MM.1S (cell line): Measurements from ENCODE around the gene BUB3.

Experiments
- EZH2phosphoT487 ChIP-seq: fragments of 300-600 bp; sonication (generic); IDR thresholded peaks from 2 replicates; pipeline ENCODE4 v1.6.1; 2018; ENCODE audit warnings: antibody characterized with exemption, low read length
- TF ChIP-seq, protein P1 (sequence below): fragments of 300-600 bp; sonication (generic); IDR thresholded peaks from 2 replicates; pipeline ENCODE4 v1.5.1; 2016; ENCODE audit warnings: antibody characterized with exemption, low read length, mixed read lengths

GRCh38 chr10:123166618-123167017, 12.4 kb downstream of the BUB3 start:
- TF ChIP-seq, protein P1, sequence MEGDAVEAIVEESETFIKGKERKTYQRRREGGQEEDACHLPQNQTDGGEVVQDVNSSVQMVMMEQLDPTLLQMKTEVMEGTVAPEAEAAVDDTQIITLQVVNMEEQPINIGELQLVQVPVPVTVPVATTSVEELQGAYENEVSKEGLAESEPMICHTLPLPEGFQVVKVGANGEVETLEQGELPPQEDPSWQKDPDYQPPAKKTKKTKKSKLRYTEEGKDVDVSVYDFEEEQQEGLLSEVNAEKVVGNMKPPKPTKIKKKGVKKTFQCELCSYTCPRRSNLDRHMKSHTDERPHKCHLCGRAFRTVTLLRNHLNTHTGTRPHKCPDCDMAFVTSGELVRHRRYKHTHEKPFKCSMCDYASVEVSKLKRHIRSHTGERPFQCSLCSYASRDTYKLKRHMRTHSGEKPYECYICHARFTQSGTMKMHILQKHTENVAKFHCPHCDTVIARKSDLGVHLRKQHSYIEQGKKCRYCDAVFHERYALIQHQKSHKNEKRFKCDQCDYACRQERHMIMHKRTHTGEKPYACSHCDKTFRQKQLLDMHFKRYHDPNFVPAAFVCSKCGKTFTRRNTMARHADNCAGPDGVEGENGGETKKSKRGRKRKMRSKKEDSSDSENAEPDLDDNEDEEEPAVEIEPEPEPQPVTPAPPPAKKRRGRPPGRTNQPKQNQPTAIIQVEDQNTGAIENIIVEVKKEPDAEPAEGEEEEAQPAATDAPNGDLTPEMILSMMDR: no peak
- TF ChIP-seq EZH2phosphoT487: no peak
